Activated T-helper 2 cell treated with anti-CD3 and anti-CD28 coated beads, Interferon-gamma antibody, Interleukin-2, Interleukin-4, amounts not matched to agents 10 μg/mL and 5 μg/mL and 100 μg/mL, durations not matched to agents 14 hours and 24 hours and 36 hours (primary cell): ENCODE measurements around the gene MTUS2. TPM values are rescaled to one million over a fixed set of nuclear protein-coding genes. Genes with fewer than 3 reads are reported as not detected.

Experiments
- DNase-seq: peaks from one replicate; pipeline ENCODE4 v3.0.0; 2021; ENCODE audit warnings: low spot score
- H3K27ac Mint-ChIP-seq: one replicate; pipeline ENCODE4 v1.8.0; 2021; ENCODE audit warnings: mixed read lengths
- H3K27me3 Mint-ChIP-seq: one replicate; pipeline ENCODE4 v1.8.0; 2021; ENCODE audit warnings: low read depth, mixed read lengths
- H3K36me3 Mint-ChIP-seq: one replicate; pipeline ENCODE4 v1.8.0; 2021; ENCODE audit warnings: low read depth, mixed read lengths
- H3K4me1 Mint-ChIP-seq: one replicate; pipeline ENCODE4 v1.8.0; 2021; ENCODE audit warnings: low read depth, mixed read lengths
- H3K4me3 Mint-ChIP-seq: one replicate; pipeline ENCODE4 v1.8.0; 2021; ENCODE audit warnings: low read depth, mild to moderate bottlenecking, moderate library complexity, mixed read lengths
- H3K9me3 Mint-ChIP-seq: one replicate; pipeline ENCODE4 v1.8.0; 2021; ENCODE audit warnings: mixed read lengths
- intact Hi-C: fragments of 100-400 bp; cut with micrococcal nuclease; formaldehyde crosslinking; loops from one replicate; pipeline ENCODE4 v1.15.1; 2023
- total RNA-seq: library from RNA; stranded (reverse); gene quantifications from 2 replicates; pipeline ENCODE4 v1.2.3, GENCODE V29; 2022

Gene MTUS2
- total RNA-seq, 1 donor from 2014 or later, result not detected

DNA sequence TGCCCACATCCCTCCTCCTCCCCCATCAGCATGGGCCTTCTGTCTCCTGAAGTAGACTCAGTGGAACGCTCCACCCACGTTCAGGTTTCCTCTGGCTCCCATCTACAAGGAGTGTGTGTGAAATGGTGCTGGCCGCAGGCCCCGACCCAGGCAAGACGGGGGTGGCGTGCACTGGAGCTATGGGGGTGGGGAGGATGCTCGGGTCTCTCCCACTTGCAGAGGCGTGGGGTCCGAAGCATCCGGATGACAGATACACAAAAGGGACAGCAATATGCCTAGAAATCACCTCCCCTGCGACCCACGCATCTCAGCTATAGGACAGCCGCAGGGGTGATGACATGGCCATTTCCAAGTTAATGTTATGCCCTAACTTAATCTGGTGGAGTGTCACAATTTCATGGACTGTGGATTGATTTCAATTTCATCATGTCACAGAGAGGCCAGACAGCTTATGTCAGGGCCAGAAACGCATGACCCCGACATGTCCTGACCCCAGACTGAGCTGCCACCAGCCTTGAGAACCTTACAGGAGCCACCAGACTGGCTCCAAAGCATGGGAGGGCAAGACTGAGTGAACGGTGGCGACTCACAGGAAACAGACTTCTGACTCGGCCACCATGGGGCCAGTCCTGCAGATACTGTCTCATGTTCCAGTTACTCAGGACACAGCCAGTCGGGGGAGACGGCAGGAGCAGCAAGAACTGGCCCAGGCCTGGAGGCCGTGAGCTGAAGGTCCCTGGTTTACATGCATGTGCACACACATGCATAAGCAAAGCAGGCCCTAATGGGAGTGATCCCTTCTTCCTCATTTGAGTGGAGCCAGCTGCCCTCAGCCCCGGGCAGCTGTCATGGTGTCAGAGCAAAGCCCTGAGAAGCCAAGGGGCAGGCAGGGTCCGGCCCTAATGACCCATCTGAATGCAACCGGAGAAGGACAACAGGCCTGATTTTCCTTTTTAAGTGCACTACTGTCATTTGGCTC is 693.2 kb downstream of the MTUS2 start:
- Mint-ChIP-seq H3K4me3 (no peak overlapping the region), H3K36me3 (peaks cover 61% of the 10 kb centered on the region), H3K9me3 (no peaks in the 10 kb centered on the region), H3K27me3 (no peaks in the 10 kb centered on the region), H3K27ac (no peak overlapping the region), H3K4me1 (peaks cover 8% of the 10 kb centered on the region)
- no peak for DNase-seq
- intact Hi-C loops, result no loop called here

DNA sequence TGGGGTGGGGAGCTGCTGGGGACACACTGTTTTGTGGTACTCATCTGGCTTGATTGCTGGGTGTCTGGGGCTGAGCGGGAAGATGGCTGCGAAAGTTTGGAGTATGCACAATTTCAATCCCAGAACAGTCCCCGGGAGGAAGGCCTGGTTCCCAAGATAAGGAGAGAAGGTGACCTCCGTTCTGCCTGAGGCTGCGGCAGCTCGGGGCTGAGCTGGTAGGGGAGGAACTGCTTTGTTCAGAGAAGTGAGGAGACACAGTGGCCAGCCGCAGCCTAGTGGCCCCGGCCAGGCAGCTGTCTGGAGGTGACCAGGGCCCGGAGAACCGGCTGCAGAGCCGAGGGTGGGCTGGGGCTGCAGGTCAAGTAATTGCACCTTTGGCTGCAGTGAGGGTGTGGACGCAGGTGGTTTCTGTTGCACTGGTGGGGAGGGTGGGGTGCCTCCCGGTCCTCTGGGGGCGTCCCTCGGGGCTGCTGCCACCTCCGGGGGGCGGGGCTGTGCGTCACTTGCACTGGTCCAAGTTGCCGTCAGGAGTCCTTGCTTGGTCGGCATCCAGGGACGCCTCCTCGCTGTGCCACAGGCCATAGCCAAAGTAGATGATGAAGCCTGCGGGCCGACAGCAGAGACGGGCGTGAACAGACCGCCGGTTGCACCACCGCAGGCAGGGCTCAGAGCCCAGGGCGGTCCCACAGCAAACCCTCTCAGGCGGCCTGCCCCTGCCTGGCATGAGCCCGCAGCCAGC is 694.0 kb downstream of the MTUS2 start:
- DNase-seq, result no peak
- H3K9me3 Mint-ChIP-seq, result no peaks in the 10 kb centered on the region
- intact Hi-C loops, result no loop called here
- H3K4me1 Mint-ChIP-seq, result peaks cover 5% of the 10 kb centered on the region
- H3K27ac Mint-ChIP-seq, result no peak overlapping the region
- no peaks in the 10 kb centered on the region for H3K27me3 Mint-ChIP-seq
- peaks cover 64% of the 10 kb centered on the region for H3K36me3 Mint-ChIP-seq
- H3K4me3 Mint-ChIP-seq, result no peak overlapping the region

GRCh38 chr13:29514720-29515310 is 694.7 kb downstream of the MTUS2 start:
- H3K36me3 Mint-ChIP-seq, result peaks cover 69% of the 10 kb centered on the region
- H3K27ac Mint-ChIP-seq, result no peak overlapping the region
- H3K27me3 Mint-ChIP-seq, result no peaks in the 10 kb centered on the region
- H3K4me3 Mint-ChIP-seq, result no peak overlapping the region
- no peak for DNase-seq
- peaks cover 3% of the 10 kb centered on the region for H3K4me1 Mint-ChIP-seq
- H3K9me3 Mint-ChIP-seq, result no peaks in the 10 kb centered on the region
- intact Hi-C loops, result no loop called here

- intact Hi-C loops, result no loop called here
- Mint-ChIP-seq H3K27ac (no peak overlapping the region), H3K4me1 (peaks cover 3% of the 10 kb centered on the region), H3K4me3 (no peak overlapping the region), H3K9me3 (no peaks in the 10 kb centered on the region), H3K27me3 (no peaks in the 10 kb centered on the region), H3K36me3 (peaks cover 71% of the 10 kb centered on the region)
- no peak for DNase-seq
Measured at GRCh38 chr13:29515372-29515771, 695.2 kb downstream of the MTUS2 start.

DNA sequence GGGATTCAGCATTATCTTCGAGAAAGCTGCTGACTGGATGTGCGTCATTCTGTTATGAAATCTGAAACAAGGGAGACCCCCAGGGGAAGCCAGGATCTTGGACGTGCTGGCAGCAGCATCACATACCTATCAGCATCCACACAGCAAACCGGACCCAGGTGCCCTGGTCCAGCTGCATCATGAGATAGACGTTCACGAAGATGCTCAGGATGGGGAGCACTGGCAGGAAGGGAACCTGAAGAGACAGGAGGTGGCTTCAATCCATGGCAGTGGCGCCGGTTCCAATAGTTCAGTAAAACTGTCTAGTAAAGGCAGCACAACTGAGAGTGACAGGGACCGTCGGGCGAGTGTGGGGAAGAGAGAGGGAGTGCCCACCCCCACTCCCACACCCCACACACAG is 695.9 kb downstream of the MTUS2 start:
- Mint-ChIP-seq H3K4me3 (no peak overlapping the region), H3K36me3 (peaks cover 74% of the 10 kb centered on the region), H3K27ac (no peak overlapping the region), H3K9me3 (no peaks in the 10 kb centered on the region), H3K27me3 (no peaks in the 10 kb centered on the region), H3K4me1 (peaks cover 3% of the 10 kb centered on the region)
- DNase-seq, result no peak
- intact Hi-C loops, result no loop called here

GRCh38 chr13:29516880-29517279 is 696.7 kb downstream of the MTUS2 start:
- intact Hi-C loops, result no loop called here
- H3K27me3 Mint-ChIP-seq, result no peaks in the 10 kb centered on the region
- H3K27ac Mint-ChIP-seq, result no peak overlapping the region
- peaks cover 77% of the 10 kb centered on the region for H3K36me3 Mint-ChIP-seq
- DNase-seq, result no peak
- no peak overlapping the region for H3K4me3 Mint-ChIP-seq
- no peaks in the 10 kb centered on the region for H3K9me3 Mint-ChIP-seq
- H3K4me1 Mint-ChIP-seq, result peaks cover 3% of the 10 kb centered on the region

DNA sequence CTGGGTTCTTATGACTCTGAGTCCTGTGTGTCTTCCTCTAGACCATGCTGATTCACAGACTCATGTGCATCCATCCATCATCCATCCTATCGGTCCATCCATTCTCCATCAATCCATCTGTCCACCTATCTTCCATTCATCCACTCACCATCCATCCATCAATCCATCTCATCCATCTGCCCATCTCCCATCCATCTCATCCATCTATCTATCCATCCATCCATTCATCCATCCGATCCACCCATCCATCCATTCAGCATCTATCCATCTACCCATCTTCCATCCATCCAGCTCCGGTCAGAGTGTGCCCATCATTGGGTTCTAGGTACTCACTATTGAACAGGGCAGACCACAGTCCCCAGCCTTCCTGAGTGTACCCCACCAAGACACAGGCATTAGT is 699.8 kb downstream of the MTUS2 start:
- H3K9me3 Mint-ChIP-seq, result no peaks in the 10 kb centered on the region
- H3K4me3 Mint-ChIP-seq, result no peak overlapping the region
- H3K4me1 Mint-ChIP-seq, result no peaks in the 10 kb centered on the region
- no peak overlapping the region for H3K27ac Mint-ChIP-seq
- intact Hi-C loops, result no loop called here
- peaks cover 72% of the 10 kb centered on the region for H3K36me3 Mint-ChIP-seq
- no peaks in the 10 kb centered on the region for H3K27me3 Mint-ChIP-seq
- no peak for DNase-seq

GRCh38 chr13:29520671-29521070 is 700.5 kb downstream of the MTUS2 start:
- Mint-ChIP-seq H3K4me1 (no peaks in the 10 kb centered on the region), H3K9me3 (no peaks in the 10 kb centered on the region), H3K4me3 (no peak overlapping the region), H3K36me3 (peaks cover 76% of the 10 kb centered on the region), H3K27ac (no peak overlapping the region), H3K27me3 (no peaks in the 10 kb centered on the region)
- no peak for DNase-seq
- intact Hi-C loops, result no loop called here

DNA sequence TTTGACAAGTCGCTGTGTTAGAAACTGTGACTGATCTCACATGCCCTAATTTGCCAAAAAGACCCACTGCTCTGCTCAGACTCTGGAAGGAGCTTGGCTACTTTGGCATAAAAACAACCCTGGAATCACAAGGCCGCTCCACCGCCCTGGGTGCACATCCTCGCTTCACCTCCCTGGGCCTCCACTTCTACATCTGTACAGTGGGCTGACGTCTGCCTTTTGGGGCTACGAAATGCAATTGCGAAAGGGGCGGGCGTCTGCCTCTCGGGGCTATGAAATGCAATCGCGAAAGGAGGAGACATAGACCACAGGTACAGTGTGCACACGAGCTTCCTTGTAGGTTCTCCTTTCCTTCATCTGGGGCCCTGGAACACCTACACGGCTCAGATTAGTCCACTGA is 701.2 kb downstream of the MTUS2 start:
- Mint-ChIP-seq H3K27ac (no peak overlapping the region), H3K27me3 (no peaks in the 10 kb centered on the region), H3K4me3 (no peak overlapping the region), H3K4me1 (no peaks in the 10 kb centered on the region), H3K36me3 (peaks cover 73% of the 10 kb centered on the region), H3K9me3 (no peaks in the 10 kb centered on the region)
- DNase-seq, result no peak
- intact Hi-C loops, result no loop called here

GRCh38 chr13:29522044-29522685 is 702.0 kb downstream of the MTUS2 start:
- Mint-ChIP-seq H3K36me3 (peaks cover 73% of the 10 kb centered on the region), H3K27ac (no peak overlapping the region), H3K9me3 (no peaks in the 10 kb centered on the region), H3K27me3 (no peaks in the 10 kb centered on the region), H3K4me1 (no peaks in the 10 kb centered on the region), H3K4me3 (no peak overlapping the region)
- intact Hi-C loops, result no loop called here
- no peak for DNase-seq

DNA sequence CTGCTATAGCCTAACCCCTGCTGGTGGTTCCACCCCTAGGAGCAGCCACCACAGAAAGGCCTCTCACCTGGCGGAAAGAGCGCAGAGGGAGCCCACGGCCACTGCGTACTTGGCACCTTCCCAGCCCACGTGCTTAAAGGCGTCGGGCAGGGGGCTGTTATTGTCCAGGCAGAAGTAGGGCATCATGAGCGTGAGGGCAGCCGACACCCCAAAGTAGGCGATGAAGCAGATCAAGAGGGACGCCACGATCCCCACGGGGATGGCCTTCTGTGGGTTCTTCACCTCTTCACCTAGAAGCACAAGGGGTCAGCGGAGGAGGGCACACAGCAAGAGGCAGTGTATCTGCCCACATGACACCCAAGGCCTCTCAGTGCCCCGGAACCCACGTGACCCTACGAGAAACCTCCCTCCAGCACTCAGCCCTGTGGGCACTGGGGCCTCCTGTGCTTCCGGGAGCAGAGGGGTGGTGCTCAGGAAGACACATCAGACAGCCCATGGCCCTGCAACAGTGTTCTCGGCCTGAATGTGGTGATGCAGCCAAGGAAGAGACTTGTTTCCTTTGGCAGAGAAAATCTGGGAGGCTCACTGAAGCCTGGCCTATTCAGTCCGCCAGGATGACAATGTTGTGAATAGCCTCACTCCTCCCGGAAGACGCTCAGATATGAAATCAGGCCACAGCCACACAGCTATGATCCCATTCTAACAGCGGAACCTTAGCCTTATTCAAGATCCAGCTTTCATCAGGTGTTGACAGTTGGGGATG is 703.2 kb downstream of the MTUS2 start:
- no peak for DNase-seq
- Mint-ChIP-seq H3K4me3 (no peak overlapping the region), H3K27me3 (no peaks in the 10 kb centered on the region), H3K36me3 (peaks cover 72% of the 10 kb centered on the region), H3K9me3 (no peaks in the 10 kb centered on the region), H3K27ac (no peak overlapping the region), H3K4me1 (no peaks in the 10 kb centered on the region)
- intact Hi-C loops, result no loop called here

- H3K27ac Mint-ChIP-seq, result no peak overlapping the region
- H3K27me3 Mint-ChIP-seq, result no peaks in the 10 kb centered on the region
- H3K4me1 Mint-ChIP-seq, result no peaks in the 10 kb centered on the region
- peaks cover 73% of the 10 kb centered on the region for H3K36me3 Mint-ChIP-seq
- intact Hi-C loops, result no loop called here
- DNase-seq, result no peak
- no peaks in the 10 kb centered on the region for H3K9me3 Mint-ChIP-seq
- no peak overlapping the region for H3K4me3 Mint-ChIP-seq
Measured at GRCh38 chr13:29524176-29524575, 704.0 kb downstream of the MTUS2 start.
